ENCODE measurements around the gene TAS1R1. TPM values are rescaled to one million over a fixed set of nuclear protein-coding genes. Genes with fewer than 3 reads are reported as not detected.

TAS1R1 gene
- total RNA-seq, 1 donor from 2014 or later, result not detected

DNA sequence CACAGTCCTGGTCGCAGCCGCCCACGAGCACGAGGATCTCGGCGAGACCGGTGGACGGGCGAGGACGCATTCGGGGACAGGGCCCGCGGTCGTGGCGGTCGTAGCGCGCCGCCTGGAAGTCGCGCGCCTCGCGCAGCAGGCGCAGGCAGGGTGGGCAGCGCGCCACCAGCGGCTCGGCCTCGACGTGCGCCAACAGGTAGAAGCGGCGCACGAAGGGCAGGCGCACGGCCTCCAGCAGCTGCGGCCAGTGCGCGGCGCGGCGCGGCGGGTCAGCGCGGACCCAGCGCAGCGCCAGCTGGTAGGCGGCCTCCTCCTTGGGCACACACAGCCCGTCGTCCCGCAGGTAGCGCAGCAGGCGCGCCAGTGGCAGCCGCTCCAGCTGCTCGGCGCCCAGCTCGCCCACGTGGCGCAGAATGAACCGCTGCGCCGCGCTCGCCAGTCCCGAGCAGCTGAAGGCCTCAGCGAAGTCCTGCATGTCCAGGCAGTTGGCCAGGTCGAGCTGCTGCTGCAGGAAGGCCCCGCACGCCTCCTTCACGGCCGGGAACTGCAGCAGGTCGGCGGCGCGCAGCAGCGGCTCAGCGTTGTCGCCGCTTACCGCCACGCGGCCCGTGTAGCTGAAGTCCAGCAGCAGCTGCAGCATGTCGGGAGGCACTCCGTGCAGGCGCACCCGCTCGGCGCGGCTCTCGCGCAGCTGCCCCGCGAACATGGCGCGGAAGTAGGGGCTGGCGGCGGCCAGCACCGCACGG is 47.0 kb downstream of the TAS1R1 start:
- TF ChIP-seq, protein P1, sequence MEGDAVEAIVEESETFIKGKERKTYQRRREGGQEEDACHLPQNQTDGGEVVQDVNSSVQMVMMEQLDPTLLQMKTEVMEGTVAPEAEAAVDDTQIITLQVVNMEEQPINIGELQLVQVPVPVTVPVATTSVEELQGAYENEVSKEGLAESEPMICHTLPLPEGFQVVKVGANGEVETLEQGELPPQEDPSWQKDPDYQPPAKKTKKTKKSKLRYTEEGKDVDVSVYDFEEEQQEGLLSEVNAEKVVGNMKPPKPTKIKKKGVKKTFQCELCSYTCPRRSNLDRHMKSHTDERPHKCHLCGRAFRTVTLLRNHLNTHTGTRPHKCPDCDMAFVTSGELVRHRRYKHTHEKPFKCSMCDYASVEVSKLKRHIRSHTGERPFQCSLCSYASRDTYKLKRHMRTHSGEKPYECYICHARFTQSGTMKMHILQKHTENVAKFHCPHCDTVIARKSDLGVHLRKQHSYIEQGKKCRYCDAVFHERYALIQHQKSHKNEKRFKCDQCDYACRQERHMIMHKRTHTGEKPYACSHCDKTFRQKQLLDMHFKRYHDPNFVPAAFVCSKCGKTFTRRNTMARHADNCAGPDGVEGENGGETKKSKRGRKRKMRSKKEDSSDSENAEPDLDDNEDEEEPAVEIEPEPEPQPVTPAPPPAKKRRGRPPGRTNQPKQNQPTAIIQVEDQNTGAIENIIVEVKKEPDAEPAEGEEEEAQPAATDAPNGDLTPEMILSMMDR (IDR thresholded peaks at IDR 0.05; ENCODE audit: borderline replicate concordance), result no peak
- Histone ChIP-seq H3K27me3 (ENCODE audit: low read depth) (no peaks in the 10 kb centered on the region), H3K36me3 (peaks cover 32% of the 10 kb centered on the region), H3K4me1 (peaks cover 90% of the 10 kb centered on the region), H3K4me3 (peak overlapping the region; percentile 97), H3K27ac (replicated peaks) (peak overlapping the region; percentile 100), H3K9me3 (replicated peaks) (no peaks in the 10 kb centered on the region)
- intact Hi-C loops (cut with micrococcal nuclease), result no loop called here
- DNase-seq, result peak; percentile 51

DNA sequence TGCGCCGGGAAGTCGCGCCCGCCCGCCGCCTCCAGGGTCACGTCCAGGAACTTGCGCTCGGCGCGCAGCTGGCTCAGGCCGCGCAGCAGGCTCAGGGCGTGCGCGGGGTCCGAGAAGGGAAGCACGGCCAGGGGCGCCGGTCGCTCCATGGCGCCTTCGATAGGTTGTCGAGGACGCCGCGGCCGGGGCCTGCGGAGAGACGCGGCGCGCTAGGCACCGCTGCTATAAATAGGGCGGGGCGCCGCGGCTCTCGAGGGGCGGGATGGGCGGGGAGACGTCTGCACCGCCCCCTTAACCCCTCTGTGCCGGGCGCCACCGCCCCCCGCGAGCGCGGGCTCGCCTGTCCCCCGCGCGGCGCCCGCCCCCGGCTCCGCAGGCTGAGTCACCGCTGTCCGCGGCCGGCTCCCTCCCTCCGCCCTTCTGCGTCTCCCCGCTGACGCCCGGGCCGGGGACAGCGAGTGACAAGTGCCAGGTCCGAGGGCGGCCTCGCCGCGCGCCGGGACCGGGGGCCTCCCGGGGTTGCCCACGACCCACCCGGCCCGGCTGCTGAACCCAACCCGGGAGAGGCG is 47.6 kb downstream of the TAS1R1 start, which contains the start of gene KLHL21:
Gene KLHL21, minus strand, starts transcription at position 201 of the 569 bp plus-strand sequence. Its CDS starts 52 bp downstream, at position 149.
- H3K9me3 ChIP-seq (replicated peaks), result no peaks in the 10 kb centered on the region
- peak; percentile 92 for DNase-seq
- no peaks in the 10 kb centered on the region for H3K27me3 ChIP-seq (ENCODE audit: low read depth)
- TF ChIP-seq, protein P1 (IDR thresholded peaks at IDR 0.05; ENCODE audit: borderline replicate concordance), result no peak
- intact Hi-C loops (cut with micrococcal nuclease), result no loop called here
- peaks cover 25% of the 10 kb centered on the region for H3K36me3 ChIP-seq
- H3K4me3 ChIP-seq, result peak within 1 kb of the TSS; percentile 97
- peak within 1 kb of the TSS; percentile 100 for H3K27ac ChIP-seq (replicated peaks)
- H3K4me1 ChIP-seq, result peaks cover 83% of the 10 kb centered on the region

DNA sequence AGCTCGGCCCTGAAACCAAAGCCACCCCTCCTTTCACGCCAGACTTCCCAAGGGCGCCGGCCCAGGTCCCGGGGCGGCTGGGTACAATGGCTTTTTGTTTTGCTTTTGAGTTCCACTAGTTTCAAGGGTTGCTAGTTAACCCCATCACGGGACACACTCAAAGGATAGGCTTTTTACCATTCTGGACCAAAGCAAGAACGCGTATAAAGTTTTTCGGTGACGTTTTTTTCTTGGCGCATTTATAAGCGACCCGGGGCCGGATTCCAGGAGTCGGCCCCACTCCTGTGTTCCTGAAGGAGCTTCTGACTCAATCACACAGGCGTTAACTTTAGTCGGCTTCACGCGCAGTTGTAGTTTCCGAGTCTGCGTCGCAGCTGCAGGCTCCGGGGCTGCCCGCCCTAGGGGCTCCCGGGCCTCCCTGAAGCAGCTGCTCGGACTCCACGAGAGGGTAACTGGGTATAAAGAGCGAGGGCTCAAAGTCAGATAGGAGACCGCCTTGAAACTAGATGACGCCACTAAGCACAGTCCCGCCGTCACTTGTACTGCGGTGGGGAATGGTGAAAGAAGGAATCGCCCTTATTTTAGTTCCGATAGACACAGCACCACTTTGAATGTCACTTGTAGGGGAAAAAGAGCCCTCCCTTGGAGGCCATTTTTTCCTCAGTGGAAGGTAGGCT is 48.3 kb downstream of the TAS1R1 start:
- TF ChIP-seq, protein P1 (IDR thresholded peaks at IDR 0.05; ENCODE audit: borderline replicate concordance), result no peak
- peak overlapping the region; percentile 97 for H3K4me3 ChIP-seq
- H3K27ac ChIP-seq (replicated peaks), result peak overlapping the region; percentile 100
- H3K9me3 ChIP-seq (replicated peaks), result no peaks in the 10 kb centered on the region
- H3K27me3 ChIP-seq (ENCODE audit: low read depth), result no peaks in the 10 kb centered on the region
- H3K36me3 ChIP-seq, result peaks cover 19% of the 10 kb centered on the region
- H3K4me1 ChIP-seq, result peaks cover 77% of the 10 kb centered on the region
- DNase-seq, result peak; percentile 57
- intact Hi-C loops (cut with micrococcal nuclease), result no loop called here

DNA sequence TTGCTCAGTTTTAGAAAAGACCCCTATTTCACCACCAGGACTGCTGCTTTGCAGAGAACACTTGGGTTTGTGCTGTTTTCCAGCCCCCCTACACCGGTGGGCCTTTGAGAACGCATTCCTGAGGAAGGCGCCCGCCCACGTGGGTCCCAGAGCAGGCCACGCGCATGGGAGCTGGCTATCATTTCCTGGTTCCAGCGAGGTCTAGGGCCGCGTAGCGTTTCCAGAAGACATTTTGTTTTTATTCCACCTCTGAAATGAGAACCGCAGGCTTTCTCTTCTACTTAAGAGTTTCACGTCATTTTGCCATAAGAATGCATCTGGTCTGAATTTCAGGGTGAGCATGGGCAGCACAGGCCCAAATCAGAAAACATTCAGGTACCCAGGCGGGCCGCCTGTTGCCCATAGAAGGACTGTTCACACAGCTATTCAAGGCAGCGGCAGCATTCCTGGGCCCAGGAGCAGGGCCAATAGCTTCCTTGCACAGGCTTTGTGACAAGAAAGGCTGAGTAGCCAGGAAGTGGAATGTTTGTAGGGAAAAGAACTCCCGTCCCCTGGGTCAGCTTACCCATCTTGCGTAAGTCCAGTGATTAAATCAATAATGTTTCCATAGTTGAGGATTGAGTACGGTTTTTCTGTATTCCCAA is 48.9 kb downstream of the TAS1R1 start:
- intact Hi-C loops (cut with micrococcal nuclease), result no loop called here
- H3K36me3 ChIP-seq, result peaks cover 12% of the 10 kb centered on the region
- H3K9me3 ChIP-seq (replicated peaks), result no peaks in the 10 kb centered on the region
- no peaks in the 10 kb centered on the region for H3K27me3 ChIP-seq (ENCODE audit: low read depth)
- peaks cover 76% of the 10 kb centered on the region for H3K4me1 ChIP-seq
- peak; percentile 81 for DNase-seq
- H3K4me3 ChIP-seq, result peak overlapping the region; percentile 97
- H3K27ac ChIP-seq (replicated peaks), result peak overlapping the region; percentile 100
- TF ChIP-seq, protein P1 (IDR thresholded peaks at IDR 0.05; ENCODE audit: borderline replicate concordance), result peak; percentile 31

DNA sequence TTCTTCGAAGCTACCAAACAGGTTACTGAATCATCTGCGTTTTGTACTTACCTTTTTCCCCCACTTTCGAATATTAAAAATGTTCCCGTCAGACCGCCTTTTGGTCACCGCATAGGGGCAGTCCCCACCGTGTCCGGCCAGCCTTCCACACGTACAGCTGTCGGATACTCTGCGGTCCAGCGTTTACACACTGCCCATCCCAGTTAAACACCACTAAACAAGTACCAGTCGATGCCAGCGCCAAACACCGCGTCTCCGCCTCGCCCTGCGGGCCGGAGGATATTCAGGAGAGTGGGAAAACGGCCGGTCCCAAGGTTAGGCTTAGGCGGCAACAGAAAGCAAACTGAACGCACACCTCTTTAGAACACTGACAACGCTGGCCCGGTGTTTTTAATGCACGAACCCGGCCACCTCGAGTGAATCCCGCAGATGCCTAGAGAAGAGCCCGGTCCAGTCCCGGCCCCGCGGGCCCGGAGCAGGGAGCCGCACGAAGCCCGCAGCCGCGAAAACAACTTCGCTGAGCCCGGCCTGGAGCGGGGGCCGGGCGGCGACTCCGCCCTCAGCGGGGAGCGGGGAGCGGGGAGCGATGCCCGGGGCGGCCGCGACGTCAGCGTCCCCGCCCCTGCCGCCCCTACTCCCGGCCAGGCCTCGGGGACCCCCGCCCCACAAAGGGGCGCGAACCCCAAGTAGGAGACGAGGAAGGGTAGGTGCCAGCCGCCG is 57.7 kb downstream of the TAS1R1 start:
- no peaks in the 10 kb centered on the region for H3K9me3 ChIP-seq (replicated peaks)
- peak overlapping the region; percentile 99 for H3K27ac ChIP-seq (replicated peaks)
- intact Hi-C loops (cut with micrococcal nuclease), result no loop called here
- DNase-seq, result peak; percentile 36
- H3K36me3 ChIP-seq, result peaks cover 5% of the 10 kb centered on the region
- peaks cover 69% of the 10 kb centered on the region for H3K4me1 ChIP-seq
- no peaks in the 10 kb centered on the region for H3K27me3 ChIP-seq (ENCODE audit: low read depth)
- peak overlapping the region; percentile 99 for H3K4me3 ChIP-seq
- TF ChIP-seq, protein P1 (IDR thresholded peaks at IDR 0.05; ENCODE audit: borderline replicate concordance), result no peak
